ENCODE measurements around the gene ACLY.
"Not testable (repeated sequence)": the region's sequence is repeated elsewhere in the genome, so short reads cannot be mapped to it uniquely, and the experiment has no call there.

The ACLY gene

DNA sequence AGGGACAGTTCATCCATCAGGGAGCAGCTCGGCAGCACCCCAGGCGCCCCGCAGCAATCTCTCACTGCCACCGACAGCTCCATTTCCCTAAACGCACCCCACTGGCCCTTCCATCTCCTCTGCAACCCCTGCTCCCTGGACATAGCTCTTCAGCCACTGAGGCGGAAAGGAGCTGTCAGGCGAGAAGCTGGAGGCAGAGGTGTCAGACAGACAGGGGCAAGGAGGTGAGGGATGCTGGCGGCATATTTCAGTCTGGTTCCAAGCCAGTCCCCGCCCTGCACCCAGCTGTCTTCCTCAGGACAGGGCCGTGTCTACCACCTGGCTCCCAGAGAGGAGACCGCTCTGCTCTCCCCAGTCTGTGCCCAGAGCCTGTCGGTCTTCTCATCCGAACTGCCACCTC is 9.7 kb downstream of the ACLY start:
- no peak for DNase-seq

DNA sequence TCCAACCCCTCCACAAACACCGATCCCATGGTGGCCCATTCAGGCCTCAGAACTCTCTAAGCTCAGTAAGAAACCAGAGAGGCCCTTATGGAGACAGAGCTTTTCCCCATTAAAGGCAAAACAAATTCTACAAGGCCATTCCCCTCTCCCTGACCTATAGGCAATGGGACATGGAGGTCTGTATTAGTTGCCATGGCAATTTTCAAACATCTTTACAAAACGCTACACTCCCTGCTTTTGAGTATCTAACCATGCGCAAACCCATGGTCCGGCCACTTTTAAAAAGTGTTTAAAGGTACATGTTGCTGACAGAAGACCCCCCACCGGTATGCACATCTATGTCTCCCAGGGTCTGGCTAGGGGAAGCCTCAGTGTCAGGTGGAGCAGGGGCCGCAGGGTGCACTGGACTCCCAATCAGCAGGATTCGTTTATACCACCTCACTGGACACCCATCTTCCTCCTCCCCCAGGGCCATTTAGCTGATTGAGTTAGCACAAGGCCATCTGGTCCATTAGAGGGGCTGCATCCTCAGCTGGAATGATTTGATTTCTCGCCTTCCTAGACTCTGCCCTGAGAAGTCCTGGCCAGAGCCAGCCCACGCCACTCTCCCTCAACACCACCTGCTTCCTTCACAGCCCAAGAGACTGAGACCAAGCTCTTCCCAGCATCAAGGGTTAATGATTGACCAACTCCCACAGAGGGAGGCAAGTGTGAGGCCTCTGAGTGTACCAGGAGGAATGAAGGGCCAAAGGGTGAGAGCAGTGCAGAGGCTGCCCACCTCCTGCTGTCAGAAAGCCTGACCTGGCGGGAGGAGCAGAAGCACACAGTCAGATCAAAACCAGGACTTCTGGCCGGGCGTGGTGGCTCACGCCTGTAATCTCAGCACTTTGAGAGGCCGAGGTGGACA is 10.9 kb downstream of the ACLY start:
- DNase-seq: peak; percentile 19

DNA sequence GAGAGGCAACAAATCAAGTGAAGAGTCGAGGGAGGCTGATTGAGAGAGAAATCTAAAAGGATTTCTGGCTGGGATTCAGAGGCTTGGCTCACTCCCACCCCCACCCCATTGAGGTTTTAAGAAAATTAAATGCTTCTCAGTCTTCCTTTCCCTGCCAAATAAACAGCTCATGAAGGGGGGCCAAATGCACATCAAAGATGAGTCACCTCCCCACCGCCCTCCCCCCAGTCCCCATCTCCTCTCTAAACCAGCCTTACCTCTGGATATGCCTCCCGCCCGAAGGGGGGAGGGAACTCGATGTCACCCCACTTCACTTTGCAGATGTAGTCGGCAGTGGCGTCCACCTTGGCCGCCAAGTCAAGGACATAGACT is 11.6 kb downstream of the ACLY start:
- peak; percentile 89 for DNase-seq

DNA sequence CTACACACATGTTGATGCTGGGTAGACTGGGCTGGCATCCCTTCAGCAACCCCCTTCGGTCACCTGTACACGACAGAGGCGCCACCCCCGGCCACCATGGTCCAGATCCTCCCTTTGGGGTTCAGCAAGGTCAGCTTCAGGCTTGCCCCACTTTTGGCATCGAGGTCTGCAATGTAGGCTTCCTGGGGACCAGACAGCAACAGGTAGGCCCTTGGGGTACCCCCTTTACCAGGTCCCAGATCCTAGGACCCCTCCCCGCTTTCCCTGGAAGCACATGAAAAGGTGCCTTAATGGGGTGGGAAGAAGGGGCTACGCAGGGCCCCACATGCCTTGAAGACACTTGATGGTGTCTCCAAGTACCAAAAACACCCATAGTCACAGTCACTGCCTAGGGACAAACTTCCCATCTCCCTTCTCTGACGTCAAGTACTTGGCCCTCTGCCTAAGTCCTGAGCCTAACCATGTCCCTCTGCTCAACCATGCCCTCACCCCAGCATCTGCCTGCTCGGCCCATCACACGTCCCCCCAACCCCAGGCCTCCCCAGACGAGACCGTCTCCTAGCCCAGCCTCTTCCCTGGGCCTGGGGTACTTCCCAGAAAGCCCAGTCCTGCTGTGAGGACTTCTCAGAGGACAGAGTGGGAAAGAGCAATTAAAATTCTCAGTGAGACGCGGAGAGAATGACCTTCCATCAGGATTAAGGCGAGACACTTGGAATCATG is 12.1 kb downstream of the ACLY start:
- peak; percentile 26 for DNase-seq

- DNase-seq: no peak
These were observed 13.6 kb downstream of the ACLY start for GRCh38 chr17:41905172-41905571.

GRCh38 chr17:41904242-41904841 is 14.4 kb downstream of the ACLY start:
- DNase-seq: no peak

GRCh38 chr17:41901646-41902045 is 17.1 kb downstream of the ACLY start:
- no peak for DNase-seq

GRCh38 chr17:41896726-41897125 is 22.0 kb downstream of the ACLY start:
- DNase-seq: no peak

- peak; percentile 26 for DNase-seq
These were observed 23.1 kb downstream of the ACLY start for GRCh38 chr17:41895617-41896016.

DNA sequence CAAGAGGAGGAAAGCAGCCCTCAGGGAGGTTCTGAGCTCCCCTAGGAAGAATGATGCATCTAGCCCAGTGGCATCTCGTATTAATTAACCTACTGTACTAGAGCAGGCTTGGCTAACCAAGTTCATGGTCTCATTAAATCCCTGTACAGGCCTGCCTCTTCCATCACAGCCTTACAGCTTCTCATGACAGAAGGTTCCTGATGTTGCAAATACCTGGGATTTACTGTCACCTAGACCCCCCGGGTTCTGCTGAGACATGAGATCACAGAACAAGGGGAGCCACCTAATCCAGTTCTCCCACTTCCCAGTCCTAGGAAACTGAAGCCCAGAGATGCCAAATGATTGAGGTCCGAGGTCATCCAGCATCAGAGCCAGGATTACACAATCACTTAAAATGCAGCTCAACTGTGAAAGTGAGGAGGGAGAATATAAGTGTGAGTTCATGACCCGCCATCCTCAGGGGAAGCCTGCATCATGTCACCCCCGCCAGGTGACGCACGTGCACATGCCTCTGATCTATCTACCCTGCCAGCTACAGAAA is 23.9 kb downstream of the ACLY start:
- DNase-seq: peak; percentile 93

DNA sequence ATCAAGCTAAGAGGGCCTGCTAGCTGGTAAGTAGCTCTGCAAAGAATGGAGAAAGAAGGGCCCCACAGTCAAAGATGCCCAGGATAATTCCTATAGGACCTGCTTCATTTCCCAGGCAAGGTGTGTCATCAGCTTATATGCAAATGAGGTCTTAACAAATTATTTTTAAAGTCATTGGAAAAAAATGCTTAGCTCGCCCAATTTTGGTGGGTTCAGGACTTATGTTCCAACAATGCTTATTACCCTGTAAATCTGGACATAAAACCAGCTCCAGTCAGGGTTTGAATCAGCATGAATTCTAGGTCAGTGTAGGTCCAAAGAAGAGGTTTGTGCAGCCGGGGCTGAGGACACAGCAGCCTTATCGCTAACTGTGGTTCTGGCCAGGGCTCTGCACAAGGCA is 25.4 kb downstream of the ACLY start:
- DNase-seq: no peak

GRCh38 chr17:41892021-41892376 is 26.8 kb downstream of the ACLY start:
- DNase-seq: no peak

DNA sequence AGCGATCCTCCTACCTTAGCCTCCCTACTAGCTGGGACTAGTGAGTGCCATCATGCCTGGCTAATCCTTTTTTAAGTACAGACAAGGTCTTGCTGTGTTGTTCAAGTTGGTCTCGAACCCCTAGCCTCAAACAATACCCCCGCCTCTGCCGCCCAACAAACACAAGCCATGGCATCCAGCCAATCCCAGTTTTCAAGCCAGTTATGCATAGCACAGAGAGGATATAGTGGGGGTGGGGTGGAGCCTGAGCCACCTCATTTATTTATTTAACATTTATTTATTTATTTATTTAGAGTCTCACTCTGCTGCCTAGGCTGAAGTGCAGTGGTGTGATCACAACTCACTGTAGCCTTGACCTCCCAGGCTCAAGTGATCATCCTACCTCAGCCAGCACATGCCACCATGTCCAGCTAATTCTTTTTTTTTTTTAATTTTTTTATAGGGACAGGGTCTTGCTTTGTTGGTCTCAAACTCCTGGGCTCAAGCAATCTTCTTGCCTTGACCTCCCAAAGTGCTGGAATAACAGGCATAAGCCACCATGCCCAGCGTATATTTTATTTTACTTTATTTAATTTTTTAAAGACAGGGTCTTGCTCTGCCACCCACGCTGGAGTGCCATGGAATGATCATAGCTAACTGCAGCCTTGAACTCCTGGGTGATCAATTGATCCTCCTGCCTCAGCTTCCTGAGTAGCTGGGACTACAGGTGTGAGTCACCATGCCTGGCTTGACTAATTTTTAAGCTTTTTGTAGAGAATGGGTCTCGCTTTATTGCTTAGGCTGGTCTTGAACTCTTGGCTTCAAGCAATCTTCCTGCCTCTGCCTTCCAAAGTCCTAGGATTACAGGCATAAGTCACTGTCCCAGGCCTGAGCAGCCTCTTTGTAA is 27.4 kb downstream of the ACLY start:
- no peak for DNase-seq

DNA sequence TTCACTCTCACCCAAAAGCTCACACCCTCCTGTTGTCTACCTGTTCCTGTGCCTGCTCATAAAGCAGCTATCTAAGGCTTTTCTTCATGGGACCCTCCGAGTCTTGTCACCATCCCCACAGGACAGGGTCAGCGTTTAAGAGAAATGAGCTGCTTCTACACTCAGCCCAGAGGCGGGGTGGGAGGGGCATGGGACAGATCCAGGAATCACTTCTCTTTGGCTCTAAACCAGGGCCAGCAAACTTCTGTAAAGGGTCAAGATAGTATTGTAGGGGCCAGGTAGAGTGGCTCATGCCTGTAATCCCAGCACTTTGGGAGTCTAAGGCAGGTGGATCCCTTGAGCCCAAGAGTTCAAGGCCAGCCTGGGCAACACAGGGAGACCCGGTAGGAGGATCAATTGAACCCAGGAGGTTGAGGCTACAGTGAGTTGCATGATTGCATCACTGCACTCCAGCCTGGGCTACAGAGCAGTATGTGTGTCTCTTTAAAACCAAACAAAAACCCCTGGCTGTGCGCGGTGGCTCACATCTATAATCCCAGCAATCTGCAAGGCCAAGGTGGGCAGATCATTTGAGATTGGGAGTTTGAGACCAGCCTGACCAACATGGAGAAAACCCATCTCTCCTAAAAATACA is 30.3 kb downstream of the ACLY start:
- DNase-seq: no peak

GRCh38 chr17:41885733-41886132 is 33.0 kb downstream of the ACLY start:
- no peak for DNase-seq

DNA sequence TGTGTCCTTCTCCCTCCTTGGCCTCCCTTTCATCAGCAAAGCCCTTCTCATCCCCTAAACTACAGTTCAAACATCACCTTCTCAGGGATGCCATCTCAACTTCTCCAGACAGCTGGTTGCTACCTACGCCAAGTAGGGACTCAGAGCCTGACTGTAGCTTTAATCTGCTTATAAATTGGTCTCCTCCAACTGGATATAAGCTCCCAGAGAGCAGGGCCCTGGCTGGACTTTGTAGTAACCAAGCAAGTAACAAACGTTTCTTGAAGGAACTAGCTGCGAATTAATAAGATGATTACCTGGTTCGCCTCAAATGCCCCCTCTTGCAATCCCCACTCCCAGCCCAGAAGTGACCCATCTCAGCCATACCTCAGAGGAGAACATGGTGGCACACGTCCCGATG is 36.0 kb downstream of the ACLY start:
- DNase-seq: no peak

DNA sequence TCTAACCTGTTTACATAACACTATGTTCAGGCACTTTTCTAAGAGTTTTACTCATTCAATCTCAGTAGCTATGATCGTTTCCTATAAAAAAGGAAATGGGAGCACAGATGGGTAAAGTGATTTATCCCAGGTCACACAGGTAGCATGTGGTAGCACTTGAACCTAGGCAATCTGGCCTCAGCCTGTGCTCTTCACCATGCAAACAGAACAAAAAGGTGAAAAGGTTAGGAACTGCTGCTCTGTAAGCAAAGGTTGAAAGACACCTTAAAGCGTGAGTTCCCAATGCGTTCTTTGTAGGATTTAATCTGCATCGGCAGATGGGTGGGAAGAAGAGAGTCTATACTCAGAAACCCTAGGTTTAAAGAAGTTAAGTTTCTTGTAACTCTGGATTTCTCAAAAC is 38.6 kb downstream of the ACLY start:
- DNase-seq: no peak

GRCh38 chr17:41874293-41874670 is 44.5 kb downstream of the ACLY start:
- DNase-seq: not testable (repeated sequence)

GRCh38 chr17:41873559-41874292 is 45.0 kb downstream of the ACLY start:
- DNase-seq: no peak

GRCh38 chr17:41871789-41872188 is 47.0 kb downstream of the ACLY start:
- DNase-seq: no peak

- no peak for DNase-seq
These were observed 48.1 kb downstream of the ACLY start for GRCh38 chr17:41870627-41871026.

Measured in fibroblast of skin of right quadriceps (primary cell).